Pancreas (tissue), 10 donors: Measurements from ENCODE around the gene TP53TG5. TPM values are rescaled to one million over a fixed set of nuclear protein-coding genes. Genes with fewer than 3 reads are reported as not detected.
A peak's percentile ranks its signal among the peaks of the same experiment; 100 is the strongest.

Experiments used
- ATAC-seq, 4 donors: fragments of 200-7000 bp; cut with Tn5 transposase; one replicate each; pipeline versions ENCODE4 v1.8.0 to v1.9.1; 2020; ENCODE audit warnings: mild to moderate bottlenecking in 4 of 4, moderate library complexity in 4 of 4
- DNase-seq, 6 donors: peaks; one replicate each; pipeline ENCODE4 v3.0.0-alpha.2; 2020
- FAIRE-seq: peaks from 2 replicates; lab custom pipeline; 2012; peaks lifted over from hg19 to GRCh38; lab: Jason Lieb, UNC
- H3K27ac ChIP-seq, 4 donors: fragments of 200-600 bp; sonication (generic); 1 replicate in 3 of 4; 2 replicates in 1 of 4; pipeline versions ENCODE4 v1.5.0 to v1.8.0; 2020
- H3K27me3 ChIP-seq, 4 donors: fragments of 200-600 bp; one replicate each; pipeline ENCODE4 v1.8.0; 2021
- H3K36me3 ChIP-seq, 3 donors: fragments of 200-600 bp; sonication (generic) in 1 of 3; one replicate each; pipeline versions ENCODE4 v1.5.0 to v1.8.0; 2020 to 2021
- H3K4me1 ChIP-seq, 3 donors: fragments of 200-600 bp; one replicate each; pipeline ENCODE4 v1.8.0; 2021
- H3K4me3 ChIP-seq, 4 donors: fragments of 200-600 bp; sonication (generic) in 2 of 4; one replicate each; pipeline versions ENCODE4 v1.5.0 to v1.8.0; 2020 to 2021
- H3K9me3 ChIP-seq, 4 donors: fragments of 200-600 bp; one replicate each; pipeline ENCODE4 v1.8.0; 2021
- WGBS, 2 donors: extraction: QIAGEN DNeasy Blood & Tissue Kit; methylation state at CpG; one replicate each; pipeline ENCODE4 v1.1.7; 2013; 5-methylcytosine and 5-hydroxymethylcytosine counted together
- intact Hi-C, 3 donors: fragments of 100-400 bp; cut with DNase I; formaldehyde crosslinking; loops; one replicate each; pipeline versions ENCODE4 v1.11.1 to v1.14.2; 2022
- polyA plus RNA-seq, 2 donors: library from polyadenylated mRNA; stranded (reverse); fragments of 200-250 nt; gene quantifications; one replicate each; pipeline ENCODE4 v1.2.3, GENCODE V29; 2013
- total RNA-seq, 6 donors: library from RNA; stranded (reverse); fragmentation: NEBNext Ultra II Directional in 4 of 6; extraction: Animal tissue kit (Norgen Biotek cat#: 25700) in 4 of 6; gene quantifications; one replicate each; pipeline versions ENCODE4 v1.2.1 to v1.2.4, GENCODE V29; 2021 to 2023
- TF ChIP-seq, protein P1 (sequence below), 4 donors: fragments of 200-600 bp; sonication (generic) in 3 of 4; IDR thresholded peaks; one replicate each; pipeline versions ENCODE4 v1.5.0 to v1.8.0; 2021; ENCODE audit warnings: antibody characterized with exemption in 4 of 4
- donor health status: healthy with polysubstance abuse.
- donor health status: DM: no; HTN: no; CAD: no; lungs with moderate emphysema.
- donor health status: DM: no; HTN: no; CAD: no.
- donor health status: control.
- donor health status: control.
- donor health status: Bipolar disorder and iron deficiency.
- donor health status: DM: yes; HTN: yes; CAD: no.
- donor health status: DM: no; HTN: no; CAD: no.
- donor health status: DM: no; HTN: no; CAD: no.
- donor health status: DM: yes; HTN: yes; CAD: no.

TP53TG5 gene
- total and polyA plus RNA-seq, 8 donors = 0.44 TPM; not detected in 7

DNA sequence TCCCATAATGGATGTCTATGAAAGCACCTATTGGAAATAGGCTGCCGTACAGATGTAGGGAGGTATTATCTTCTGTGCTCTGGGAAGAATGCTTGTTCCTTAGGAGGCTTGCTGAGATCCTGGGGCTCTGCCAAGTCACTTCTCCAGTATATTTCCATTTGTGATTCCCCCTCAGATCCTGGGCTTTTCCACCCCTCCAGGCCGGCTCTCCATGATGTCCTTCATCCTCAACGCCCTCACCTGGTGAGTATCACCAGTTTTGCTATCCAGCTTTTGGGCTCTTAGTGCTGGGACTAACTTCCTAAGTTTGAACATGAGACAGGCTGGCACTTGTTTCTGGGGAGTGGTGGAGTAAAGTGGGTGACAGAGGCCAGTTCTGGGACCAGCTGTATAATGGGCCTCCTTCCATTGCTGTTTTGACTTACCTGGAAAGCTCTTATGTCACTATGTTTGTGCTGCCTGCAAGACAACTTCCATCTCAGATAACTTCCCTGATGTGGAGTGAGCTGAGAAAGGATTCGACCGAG lies 12.6 kb downstream of the TP53TG5 start:
- no peak overlapping the region for H3K4me3 ChIP-seq
- H3K4me1 ChIP-seq = peaks cover 0 to 29% (median 12%) of the 10 kb centered on the region in 3 donors
- TF ChIP-seq, protein P1, sequence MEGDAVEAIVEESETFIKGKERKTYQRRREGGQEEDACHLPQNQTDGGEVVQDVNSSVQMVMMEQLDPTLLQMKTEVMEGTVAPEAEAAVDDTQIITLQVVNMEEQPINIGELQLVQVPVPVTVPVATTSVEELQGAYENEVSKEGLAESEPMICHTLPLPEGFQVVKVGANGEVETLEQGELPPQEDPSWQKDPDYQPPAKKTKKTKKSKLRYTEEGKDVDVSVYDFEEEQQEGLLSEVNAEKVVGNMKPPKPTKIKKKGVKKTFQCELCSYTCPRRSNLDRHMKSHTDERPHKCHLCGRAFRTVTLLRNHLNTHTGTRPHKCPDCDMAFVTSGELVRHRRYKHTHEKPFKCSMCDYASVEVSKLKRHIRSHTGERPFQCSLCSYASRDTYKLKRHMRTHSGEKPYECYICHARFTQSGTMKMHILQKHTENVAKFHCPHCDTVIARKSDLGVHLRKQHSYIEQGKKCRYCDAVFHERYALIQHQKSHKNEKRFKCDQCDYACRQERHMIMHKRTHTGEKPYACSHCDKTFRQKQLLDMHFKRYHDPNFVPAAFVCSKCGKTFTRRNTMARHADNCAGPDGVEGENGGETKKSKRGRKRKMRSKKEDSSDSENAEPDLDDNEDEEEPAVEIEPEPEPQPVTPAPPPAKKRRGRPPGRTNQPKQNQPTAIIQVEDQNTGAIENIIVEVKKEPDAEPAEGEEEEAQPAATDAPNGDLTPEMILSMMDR (IDR thresholded peaks at IDR 0.05) = no peak
- no peak for DNase-seq
- intact Hi-C loops = no loop called here
- WGBS, 2 donors = 90 to 93% methylated on average over 5 of the region's 5 CpGs
- no peak for FAIRE-seq
- no peaks in the 10 kb centered on the region for H3K9me3 ChIP-seq
- H3K27ac ChIP-seq = no peak overlapping the region
- no peaks in the 10 kb centered on the region for H3K27me3 ChIP-seq
- no peak for ATAC-seq
- H3K36me3 ChIP-seq = peaks cover 0 to 13% (median 0%) of the 10 kb centered on the region in 3 donors

DNA sequence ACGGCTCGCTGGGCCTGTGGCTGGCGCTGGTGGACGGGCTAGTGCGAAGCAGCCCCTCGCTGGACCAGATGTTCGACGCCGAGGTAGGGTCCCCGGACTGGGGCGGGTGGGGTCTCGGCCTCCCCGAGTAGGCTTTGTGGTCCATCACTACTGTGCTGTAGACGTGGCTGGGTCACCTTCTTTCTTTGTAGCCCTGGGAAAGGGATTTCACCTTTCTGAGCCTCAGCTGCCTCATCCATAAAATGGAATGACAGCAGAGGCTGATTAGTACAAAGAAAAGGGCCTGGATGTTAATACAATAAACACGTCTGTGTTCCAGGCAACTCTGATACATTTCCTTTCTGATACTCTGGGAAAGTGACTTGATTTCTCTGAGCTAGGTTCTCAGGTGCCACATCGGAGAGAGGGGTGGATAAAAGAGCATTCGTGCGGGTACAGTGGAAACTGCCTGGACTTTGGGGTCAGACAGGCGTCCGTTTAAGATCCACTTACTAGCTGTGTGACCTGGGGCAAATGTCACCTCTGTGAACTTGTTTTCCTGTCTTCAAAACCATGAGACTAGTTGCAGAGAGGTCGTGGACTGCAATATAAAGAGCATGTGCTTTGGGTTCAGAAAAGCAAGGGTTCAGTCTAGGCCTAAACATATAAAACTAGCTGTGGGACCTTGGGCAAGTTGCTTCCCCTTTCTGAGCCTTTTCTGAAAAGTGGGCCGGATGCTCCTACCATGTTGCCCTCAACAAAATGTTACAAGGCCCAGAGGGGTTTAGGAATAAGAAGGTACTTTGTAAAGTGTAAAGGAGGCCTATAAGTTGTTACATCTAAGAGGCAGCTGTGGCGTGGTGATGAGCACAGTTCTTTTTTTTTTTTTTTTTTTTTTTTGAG lies 14.3 kb downstream of the TP53TG5 start:
- 17 to 22% methylated on average over 22 to 23 of the region's 23 CpGs for WGBS, 2 donors
- H3K27me3 ChIP-seq = no peaks in the 10 kb centered on the region
- peak overlapping the region; percentile 80 to 97 (median 92) for H3K27ac ChIP-seq
- FAIRE-seq = no peak
- peak overlapping the region; percentile 56 to 71 (median 62) for H3K4me3 ChIP-seq
- peaks cover 0 to 45% (median 12%) of the 10 kb centered on the region in 3 donors for H3K4me1 ChIP-seq
- H3K36me3 ChIP-seq = peaks cover 0 to 13% (median 0%) of the 10 kb centered on the region in 3 donors
- no peak for DNase-seq
- TF ChIP-seq, protein P1 (IDR thresholded peaks at IDR 0.05) = no peak
- ATAC-seq = no peak
- intact Hi-C loops = no loop called here
- H3K9me3 ChIP-seq = no peaks in the 10 kb centered on the region

DNA sequence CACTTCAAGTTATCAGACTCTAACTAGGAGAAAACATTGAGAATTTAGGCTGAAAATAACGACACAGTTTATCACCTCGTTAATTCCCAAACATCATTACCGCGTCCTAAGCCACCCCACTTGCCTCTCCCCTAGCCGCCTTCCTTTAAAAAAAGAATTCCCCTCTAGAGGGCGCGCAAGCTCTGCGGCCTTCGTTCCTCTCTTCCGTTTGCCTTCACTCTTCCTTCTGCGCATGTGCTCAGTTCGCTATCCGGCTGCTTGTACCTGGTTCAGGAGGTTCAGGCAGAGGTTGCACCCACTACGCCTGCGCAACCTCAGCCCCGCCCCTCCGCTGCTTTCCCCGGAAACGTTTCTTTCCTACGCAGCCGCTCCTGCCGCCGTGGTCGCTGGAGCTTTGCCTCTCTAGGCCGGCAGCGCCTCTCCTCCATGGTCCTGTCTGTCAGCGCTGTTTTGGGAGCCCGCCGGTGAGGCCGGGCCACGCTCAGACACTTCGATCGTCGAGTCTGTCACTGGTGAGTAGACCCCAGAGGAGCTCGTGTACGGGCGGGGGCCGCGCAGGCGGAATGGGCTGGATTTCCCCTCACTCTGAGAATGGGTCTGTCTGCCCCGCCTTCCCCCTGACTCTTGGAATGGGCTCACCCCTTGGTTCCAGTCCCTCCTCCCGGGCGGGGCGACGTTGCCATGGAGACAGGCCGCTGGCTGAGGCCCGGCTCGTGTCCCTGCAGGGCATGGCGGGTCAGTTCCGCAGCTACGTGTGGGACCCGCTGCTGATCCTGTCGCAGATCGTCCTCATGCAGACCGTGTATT lies 15.1 kb downstream of the TP53TG5 start, which contains the start of gene SYS1:
Gene SYS1 (plus strand): TSS at position 353 of the 807 bp plus-strand sequence. CDS start 376 bp downstream, at position 729.
- no peaks in the 10 kb centered on the region for H3K9me3 ChIP-seq
- ATAC-seq = peak; percentile 84 to 91 (median 90)
- peak within 1 kb of the TSS; percentile 56 to 71 (median 62) for H3K4me3 ChIP-seq
- peak; percentile 99 to 100 (median 99) for DNase-seq
- TF ChIP-seq, protein P1 (IDR thresholded peaks at IDR 0.05) = peak; percentile 74 to 78 (median 76)
- WGBS, 2 donors = 0 to 1% methylated on average over 53 to 55 of the region's 55 CpGs
- peak within 1 kb of the TSS; percentile 80 to 97 (median 92) for H3K27ac ChIP-seq
- H3K27me3 ChIP-seq = no peaks in the 10 kb centered on the region
- H3K4me1 ChIP-seq = peaks cover 1 to 54% (median 12%) of the 10 kb centered on the region in 3 donors
- intact Hi-C loops = no loop called here
- FAIRE-seq = no peak
- peaks cover 0 to 6% (median 0%) of the 10 kb centered on the region in 3 donors for H3K36me3 ChIP-seq

DNA sequence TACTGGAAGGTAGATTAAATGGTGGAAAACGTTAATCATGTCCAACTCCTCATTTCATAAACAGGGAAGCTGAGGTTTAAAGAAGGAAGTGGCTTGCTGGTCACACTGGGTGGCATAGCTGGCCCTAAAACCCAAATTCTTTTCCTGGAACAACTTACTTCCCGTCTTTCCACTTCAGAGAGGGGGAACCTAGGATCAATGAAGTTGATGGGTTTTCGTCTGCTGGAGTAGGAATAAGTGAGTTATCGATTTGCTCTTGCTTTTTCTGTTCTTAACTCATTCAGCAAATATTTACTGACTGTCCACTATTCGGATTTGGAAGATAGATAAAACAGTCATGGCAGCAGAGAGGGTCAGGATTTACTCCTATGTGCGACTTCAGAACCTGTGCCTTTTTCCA lies 16.3 kb downstream of the TP53TG5 start:
- no peaks in the 10 kb centered on the region for H3K27me3 ChIP-seq
- no peak overlapping the region for H3K4me3 ChIP-seq
- ATAC-seq (no peak), FAIRE-seq (no peak), DNase-seq (no peak)
- H3K27ac ChIP-seq = peak overlapping the region in 2 of 4 donors; percentile 94 to 97
- H3K9me3 ChIP-seq = no peaks in the 10 kb centered on the region
- TF ChIP-seq, protein P1 (IDR thresholded peaks at IDR 0.05) = no peak
- intact Hi-C loops = no loop called here
- WGBS, 2 donors = 17 to 25% methylated on average over 6 of the region's 6 CpGs
- peaks cover 5 to 63% (median 12%) of the 10 kb centered on the region in 3 donors for H3K4me1 ChIP-seq
- H3K36me3 ChIP-seq = peaks cover 0 to 4% (median 0%) of the 10 kb centered on the region in 3 donors
